Left lung (tissue), 10 donors: ENCODE measurements around the gene PCID2. TPM values are rescaled to one million over a fixed set of nuclear protein-coding genes. Genes with fewer than 3 reads are reported as not detected.

Experiments
- ATAC-seq: fragments of 200-7000 bp; cut with Tn5 transposase; one replicate; pipeline ENCODE4 v1.9.1; 2020; ENCODE audit warnings: moderate library complexity
- DNase-seq, 4 donors: peaks; one replicate each; pipeline ENCODE4 v3.0.0-alpha.2; 2013 to 2020
- H3K27ac ChIP-seq, 2 donors: fragments of 200-600 bp; sonication (generic) in 1 of 2; one replicate each; pipeline versions ENCODE4 v1.5.0 to v1.8.0; 2020 to 2021
- H3K27me3 ChIP-seq, 2 donors: fragments of 200-600 bp; sonication (generic) in 1 of 2; one replicate each; pipeline versions ENCODE4 v1.5.0 to v1.8.0; 2020 to 2021
- H3K36me3 ChIP-seq, 2 donors: fragments of 200-600 bp; sonication (generic) in 1 of 2; one replicate each; pipeline versions ENCODE4 v1.5.0 to v1.8.0; 2020 to 2021
- H3K4me1 ChIP-seq, 2 donors: fragments of 200-600 bp; one replicate each; pipeline ENCODE4 v1.8.0; 2021
- H3K4me3 ChIP-seq, 2 donors: fragments of 200-600 bp; sonication (generic) in 1 of 2; one replicate each; pipeline versions ENCODE4 v1.5.0 to v1.8.0; 2020 to 2021; ENCODE audit warnings: mild to moderate bottlenecking in 1 of 2
- H3K9me3 ChIP-seq, 2 donors: fragments of 200-600 bp; sonication (generic) in 1 of 2; one replicate each; pipeline versions ENCODE4 v1.5.0 to v1.8.0; 2020 to 2021
- CTCF ChIP-seq, 2 donors: fragments of 200-600 bp; sonication (generic) in 1 of 2; IDR thresholded peaks; one replicate each; pipeline versions ENCODE4 v1.5.0 to v1.8.0; 2021; ENCODE audit warnings: antibody characterized with exemption in 2 of 2
- intact Hi-C, 2 donors: fragments of 100-400 bp; cut with DNase I; formaldehyde crosslinking; loops; one replicate each; pipeline versions ENCODE4 v1.11.2 to v1.14.2; 2022
- polyA plus RNA-seq, 6 donors: library from polyadenylated mRNA; unstranded; fragments of 120-200 nt; gene quantifications; one replicate each; pipeline ENCODE4 v1.2.1, GENCODE V29; 2013; ENCODE audit not compliant: insufficient read length in 6 of 6
- total RNA-seq, 2 donors: library from RNA; stranded (reverse); fragmentation: NEBNext Ultra II Directional; extraction: Animal tissue kit (Norgen Biotek cat#: 25700); gene quantifications; one replicate each; pipeline ENCODE4 v1.2.1, GENCODE V29; 2021
- donor health status: DM: no; HTN: yes; CAD: no.
- donor health status: DM: no; HTN: no; CAD: no.

Gene PCID2
- total and polyA plus RNA-seq, 8 donors, result 30.5 to 79.7 (median 70.9) TPM

- Histone ChIP-seq H3K27me3 (peaks cover 0 to 23% of the 10 kb centered on the region in 2 donors), H3K27ac (no peak overlapping the region), H3K4me3 (no peak overlapping the region), H3K4me1 (peaks cover 11 to 18% of the 10 kb centered on the region in 2 donors), H3K36me3 (no peaks in the 10 kb centered on the region), H3K9me3 (no peaks in the 10 kb centered on the region)
- no peak for TF ChIP-seq CTCF (IDR thresholded peaks at IDR 0.05)
- intact Hi-C loops, result no loop called here
- DNase-seq, result no peak
- ATAC-seq, result no peak
Measured at GRCh38 chr13:113148407-113148806, 60.1 kb downstream of the PCID2 start.

- Histone ChIP-seq H3K27me3 (peaks cover 0 to 11% of the 10 kb centered on the region in 2 donors), H3K27ac (no peak overlapping the region), H3K4me1 (peaks cover 2 to 6% of the 10 kb centered on the region in 2 donors), H3K9me3 (no peaks in the 10 kb centered on the region), H3K4me3 (no peak overlapping the region), H3K36me3 (no peaks in the 10 kb centered on the region)
- ATAC-seq (no peak), DNase-seq (no peak)
- intact Hi-C loops, result no loop called here
- TF ChIP-seq CTCF (IDR thresholded peaks at IDR 0.05), result no peak
Measured at GRCh38 chr13:113147206-113147605, 61.3 kb downstream of the PCID2 start.

GRCh38 chr13:113146750-113147149 is 61.7 kb downstream of the PCID2 start:
- intact Hi-C loops, result no loop called here

GRCh38 chr13:113145911-113146598 is 62.4 kb downstream of the PCID2 start:
- TF ChIP-seq CTCF (IDR thresholded peaks at IDR 0.05), result no peak
- ATAC-seq (no peak), DNase-seq (no peak)
- Histone ChIP-seq H3K4me1 (no peaks in the 10 kb centered on the region), H3K27me3 (peaks cover 0 to 3% of the 10 kb centered on the region in 2 donors), H3K4me3 (no peak overlapping the region), H3K9me3 (no peaks in the 10 kb centered on the region), H3K27ac (no peak overlapping the region), H3K36me3 (no peaks in the 10 kb centered on the region)
- intact Hi-C loops, result no loop called here

More at GRCh38 chr13:113146750-113147149, 61.7 kb downstream of the PCID2 start:
- DNase-seq (no peak), ATAC-seq (no peak)
- H3K36me3 ChIP-seq, result no peaks in the 10 kb centered on the region
- no peaks in the 10 kb centered on the region for H3K9me3 ChIP-seq
- no peak overlapping the region for H3K4me3 ChIP-seq
- H3K4me1 ChIP-seq, result peaks cover 0 to 1% of the 10 kb centered on the region in 2 donors
- no peak overlapping the region for H3K27ac ChIP-seq
- TF ChIP-seq CTCF (IDR thresholded peaks at IDR 0.05), result no peak
- peaks cover 0 to 7% of the 10 kb centered on the region in 2 donors for H3K27me3 ChIP-seq

- Histone ChIP-seq H3K4me1 (no peaks in the 10 kb centered on the region), H3K4me3 (no peak overlapping the region), H3K27ac (no peak overlapping the region), H3K36me3 (no peaks in the 10 kb centered on the region), H3K27me3 (no peaks in the 10 kb centered on the region), H3K9me3 (no peaks in the 10 kb centered on the region)
- TF ChIP-seq CTCF (IDR thresholded peaks at IDR 0.05), result no peak
- intact Hi-C loops, result no loop called here
- ATAC-seq (no peak), DNase-seq (no peak)
Measured at GRCh38 chr13:113145496-113145895, 63.0 kb downstream of the PCID2 start.
